Suppressor macrophage (primary cell): ENCODE results near the gene KRTAP1-3.
"Not testable (repeated sequence)": the region's sequence is repeated elsewhere in the genome, so short reads cannot be mapped to it uniquely, and the experiment has no call there.

Source experiments
- DNase-seq, 4 experiments: peaks; one replicate each; pipeline ENCODE4 v3.0.0-alpha.2; 2020 to 2022

Gene KRTAP1-3

GRCh38 chr17:41009301-41009760 lies 25.3 kb downstream of the KRTAP1-3 start:
- no peak for DNase-seq

GRCh38 chr17:41008811-41009210 lies 25.9 kb downstream of the KRTAP1-3 start, which contains the start of gene KRTAP3-1:
TSS of gene KRTAP3-1 (minus strand) at chr17:41009128. CDS start at chr17:41009074, 54 bp downstream.
- no peak for DNase-seq

- DNase-seq = no peak
Observed at GRCh38 chr17:41004397-41004796, 30.3 kb downstream of the KRTAP1-3 start.

- DNase-seq = no peak
Observed at GRCh38 chr17:41003926-41004325, 30.7 kb downstream of the KRTAP1-3 start.

- DNase-seq = no peak
Observed at GRCh38 chr17:41002814-41003213, 31.9 kb downstream of the KRTAP1-3 start.

GRCh38 chr17:41001795-41002194 lies 32.9 kb downstream of the KRTAP1-3 start:
- no peak for DNase-seq

- DNase-seq = not testable (repeated sequence)
Observed at GRCh38 chr17:40999563-40999962, 35.1 kb downstream of the KRTAP1-3 start, which contains the start of gene KRTAP3-2. TSS of gene KRTAP3-2 (minus strand) at chr17:40999906. CDS start at chr17:40999853, 53 bp downstream.

GRCh38 chr17:40997361-40997760 lies 37.3 kb downstream of the KRTAP1-3 start:
- no peak for DNase-seq

- DNase-seq = no peak
Observed at GRCh38 chr17:40996829-40997228, 37.8 kb downstream of the KRTAP1-3 start.

GRCh38 chr17:40995116-40995515 lies 39.6 kb downstream of the KRTAP1-3 start:
- no peak for DNase-seq

- DNase-seq = no peak
Observed at GRCh38 chr17:40993839-40994238, 40.8 kb downstream of the KRTAP1-3 start, which contains the start of gene KRTAP3-3. TSS of gene KRTAP3-3 (minus strand) at chr17:40994164. CDS start at chr17:40994097, 67 bp downstream.

- no peak for DNase-seq
Observed at GRCh38 chr17:40993084-40993483, 41.6 kb downstream of the KRTAP1-3 start.

- no peak for DNase-seq
Observed at GRCh38 chr17:40992666-40993065, 42.0 kb downstream of the KRTAP1-3 start.

- DNase-seq = no peak
Observed at GRCh38 chr17:40986920-40987319, 47.8 kb downstream of the KRTAP1-3 start.

- DNase-seq = no peak
Observed at GRCh38 chr17:40984226-40984625, 50.4 kb downstream of the KRTAP1-3 start, which contains the start of gene KRT40. TSS of gene KRT40 (minus strand) at chr17:40984326. CDS start at chr17:40984273, 53 bp downstream.
